ENCODE measurements around the gene METTL13. TPM values are rescaled to one million over a fixed set of nuclear protein-coding genes. Genes with fewer than 3 reads are reported as not detected.
A peak's percentile ranks its signal among the peaks of the same experiment; 100 is the strongest.

Gene METTL13
- total RNA-seq, 1 donor from 2014 or later, result 19.5 TPM

GRCh38 chr1:171753182-171753581 is 28.3 kb upstream of the METTL13 start:
- H3K4me3 Mint-ChIP-seq, result no peak overlapping the region
- no peaks in the 10 kb centered on the region for H3K4me1 ChIP-seq
- no peak overlapping the region for H3K27ac ChIP-seq
- peaks cover 4% of the 10 kb centered on the region for H3K9me3 Mint-ChIP-seq
- H3K36me3 Mint-ChIP-seq, result no peaks in the 10 kb centered on the region
- H3K79me2 ChIP-seq (ENCODE audit: low read depth), result no peaks in the 10 kb centered on the region
- H3K4me1 Mint-ChIP-seq, result no peaks in the 10 kb centered on the region
- DNase-seq (ENCODE audit: low spot score), result no peak
- no peak for TF ChIP-seq CTCF (IDR thresholded peaks at IDR 0.05)
- no peak for TF ChIP-seq EZH2 (IDR thresholded peaks at IDR 0.05)
- no peak for TF ChIP-seq EZH2phosphoT487 (IDR thresholded peaks at IDR 0.05)
- H3K4me3 ChIP-seq, result no peak overlapping the region
- no peak overlapping the region for H2AFZ ChIP-seq (replicated peaks)
- no peak overlapping the region for H3K27ac Mint-ChIP-seq
- no peaks in the 10 kb centered on the region for H3K36me3 ChIP-seq
- H3K27me3 ChIP-seq, result no peaks in the 10 kb centered on the region
- peaks cover 2% of the 10 kb centered on the region for H3K27me3 Mint-ChIP-seq (ENCODE audit: insufficient read depth, low read depth)
- no peaks in the 10 kb centered on the region for H4K20me1 ChIP-seq (ENCODE audit: low read depth)
- H3K4me2 ChIP-seq, result no peak overlapping the region
- H3K9ac ChIP-seq, result no peak overlapping the region
- no peaks in the 10 kb centered on the region for H3F3A ChIP-seq (ENCODE audit: low read depth)
- no peaks in the 10 kb centered on the region for H3K9me3 ChIP-seq (ENCODE audit: low read depth)

GRCh38 chr1:171753685-171754352 is 27.6 kb upstream of the METTL13 start:
- Histone ChIP-seq H3K4me1 (no peaks in the 10 kb centered on the region), H4K20me1 (ENCODE audit: low read depth) (no peaks in the 10 kb centered on the region), H3F3A (ENCODE audit: low read depth) (no peaks in the 10 kb centered on the region), H3K27ac (no peak overlapping the region), H3K79me2 (ENCODE audit: low read depth) (no peaks in the 10 kb centered on the region), H3K4me3 (no peak overlapping the region), H2AFZ (replicated peaks) (peak overlapping the region; percentile 54), H3K9ac (no peak overlapping the region), H3K4me2 (no peak overlapping the region), H3K9me3 (ENCODE audit: low read depth) (no peaks in the 10 kb centered on the region), H3K27me3 (no peaks in the 10 kb centered on the region), H3K36me3 (no peaks in the 10 kb centered on the region)
- H3K36me3 Mint-ChIP-seq, result no peaks in the 10 kb centered on the region
- H3K27me3 Mint-ChIP-seq (ENCODE audit: insufficient read depth, low read depth), result peaks cover 2% of the 10 kb centered on the region
- no peaks in the 10 kb centered on the region for H3K4me1 Mint-ChIP-seq
- no peak for TF ChIP-seq EZH2 (IDR thresholded peaks at IDR 0.05)
- TF ChIP-seq EZH2phosphoT487 (IDR thresholded peaks at IDR 0.05), result no peak
- no peak for TF ChIP-seq CTCF (IDR thresholded peaks at IDR 0.05)
- H3K4me3 Mint-ChIP-seq, result no peak overlapping the region
- DNase-seq (ENCODE audit: low spot score), result no peak
- peaks cover 4% of the 10 kb centered on the region for H3K9me3 Mint-ChIP-seq
- no peak overlapping the region for H3K27ac Mint-ChIP-seq

GRCh38 chr1:171754353-171754705 is 27.1 kb upstream of the METTL13 start:
- H4K20me1 ChIP-seq (ENCODE audit: low read depth), result no peaks in the 10 kb centered on the region
- no peak for TF ChIP-seq CTCF (IDR thresholded peaks at IDR 0.05)
- TF ChIP-seq EZH2phosphoT487 (IDR thresholded peaks at IDR 0.05), result no peak
- no peak for TF ChIP-seq EZH2 (IDR thresholded peaks at IDR 0.05)
- no peaks in the 10 kb centered on the region for H3F3A ChIP-seq (ENCODE audit: low read depth)
- H3K9me3 Mint-ChIP-seq, result peaks cover 4% of the 10 kb centered on the region
- no peak overlapping the region for H3K4me2 ChIP-seq
- no peaks in the 10 kb centered on the region for H3K36me3 Mint-ChIP-seq
- no peaks in the 10 kb centered on the region for H3K4me1 ChIP-seq
- no peak overlapping the region for H3K4me3 ChIP-seq
- H3K9ac ChIP-seq, result no peak overlapping the region
- no peaks in the 10 kb centered on the region for H3K36me3 ChIP-seq
- H3K27me3 Mint-ChIP-seq (ENCODE audit: insufficient read depth, low read depth), result peaks cover 2% of the 10 kb centered on the region
- no peaks in the 10 kb centered on the region for H3K9me3 ChIP-seq (ENCODE audit: low read depth)
- no peak overlapping the region for H3K27ac ChIP-seq
- no peak overlapping the region for H3K4me3 Mint-ChIP-seq
- H3K4me1 Mint-ChIP-seq, result no peaks in the 10 kb centered on the region
- H2AFZ ChIP-seq (replicated peaks), result peak overlapping the region; percentile 54
- no peak for DNase-seq (ENCODE audit: low spot score)
- peak overlapping the region; percentile 43 for H3K27ac Mint-ChIP-seq
- no peaks in the 10 kb centered on the region for H3K27me3 ChIP-seq
- H3K79me2 ChIP-seq (ENCODE audit: low read depth), result no peaks in the 10 kb centered on the region

Data from neural progenitor cell (in vitro differentiated cells).